Ascending aorta (tissue), 2 donors: Measurements from ENCODE around the gene HPGD. TPM values are rescaled to one million over a fixed set of nuclear protein-coding genes. Genes with fewer than 3 reads are reported as not detected.

Experiments used
- DNase-seq, 2 donors: peaks; one replicate each; pipeline ENCODE4 v3.0.0-alpha.2; 2019; ENCODE audit warnings: low spot score in 2 of 2
- H3K27ac ChIP-seq, 2 donors: fragments of 200-600 bp; sonication (generic); one replicate each; pipeline ENCODE4 v1.5.1; 2016 to 2017; ENCODE audit warnings: mild to moderate bottlenecking in 1 of 2
- H3K27me3 ChIP-seq: fragments of 200-600 bp; sonication (generic); one replicate; pipeline ENCODE4 v1.5.1; 2017
- H3K36me3 ChIP-seq, 2 donors: fragments of 200-600 bp; sonication (generic); one replicate each; pipeline ENCODE4 v1.5.1; 2016
- H3K4me1 ChIP-seq, 2 donors: fragments of 200-600 bp; sonication (generic); one replicate each; pipeline ENCODE4 v1.5.1; 2016 to 2017; ENCODE audit warnings: mild to moderate bottlenecking in 1 of 2
- H3K4me3 ChIP-seq, 2 donors: fragments of 200-600 bp; sonication (generic); one replicate each; pipeline ENCODE4 v1.5.1; 2016 to 2017; ENCODE audit warnings: mild to moderate bottlenecking in 1 of 2
- H3K9me3 ChIP-seq, 2 donors: fragments of 200-600 bp; sonication (generic); one replicate each; pipeline ENCODE4 v1.5.1; 2016
- CTCF ChIP-seq, 3 experiments: fragments of 200-600 bp in 2 of 3; fragments of 450-650 bp in 1 of 3; sonication (generic) in 2 of 3; IDR thresholded peaks; one replicate each; pipeline ENCODE4 v1.5.1; 2016 to 2019; ENCODE audit warnings: antibody characterized with exemption in 3 of 3, mild to moderate bottlenecking in 1 of 3, moderate library complexity in 1 of 3
- intact Hi-C: fragments of 100-400 bp; cut with DNase I; formaldehyde crosslinking; loops from one replicate; pipeline ENCODE4 v1.15.1; 2023
- total RNA-seq: library from RNA; depleted of rRNA; stranded (reverse); fragments of >200 nt; gene quantifications from one replicate; pipeline ENCODE4 v1.1.0, GENCODE V29; 2016

The HPGD gene
- total RNA-seq, 1 donor from 2014 or later: 4.2 TPM

- no peak for DNase-seq
- no peaks in the 10 kb centered on the region for H3K4me1 ChIP-seq
- no peak overlapping the region for H3K27ac ChIP-seq
- no peaks in the 10 kb centered on the region for H3K27me3 ChIP-seq
- H3K4me3 ChIP-seq: no peak overlapping the region
- TF ChIP-seq CTCF (IDR thresholded peaks at IDR 0.05): no peak
- no peaks in the 10 kb centered on the region for H3K9me3 ChIP-seq
- no peaks in the 10 kb centered on the region for H3K36me3 ChIP-seq
- intact Hi-C loops: no loop called here
Measured at GRCh38 chr4:174505007-174505406, 17.3 kb downstream of the HPGD start.

GRCh38 chr4:174503079-174503715 is 19.1 kb downstream of the HPGD start:
- Histone ChIP-seq H3K4me1 (no peaks in the 10 kb centered on the region), H3K9me3 (no peaks in the 10 kb centered on the region), H3K4me3 (no peak overlapping the region), H3K27me3 (no peaks in the 10 kb centered on the region), H3K27ac (no peak overlapping the region), H3K36me3 (no peaks in the 10 kb centered on the region)
- intact Hi-C loops: no loop called here
- no peak for DNase-seq
- TF ChIP-seq CTCF (IDR thresholded peaks at IDR 0.05): no peak

- H3K36me3 ChIP-seq: no peaks in the 10 kb centered on the region
- H3K27me3 ChIP-seq: no peaks in the 10 kb centered on the region
- intact Hi-C loops: no loop called here
- no peak for DNase-seq
- H3K27ac ChIP-seq: no peak overlapping the region
- no peaks in the 10 kb centered on the region for H3K9me3 ChIP-seq
- H3K4me1 ChIP-seq: no peaks in the 10 kb centered on the region
- TF ChIP-seq CTCF (IDR thresholded peaks at IDR 0.05): no peak
- no peak overlapping the region for H3K4me3 ChIP-seq
Measured at GRCh38 chr4:174496631-174497432, 25.5 kb downstream of the HPGD start.

GRCh38 chr4:174495626-174496025 is 26.7 kb downstream of the HPGD start:
- H3K4me1 ChIP-seq: no peaks in the 10 kb centered on the region
- H3K36me3 ChIP-seq: no peaks in the 10 kb centered on the region
- H3K27ac ChIP-seq: no peak overlapping the region
- DNase-seq: no peak
- intact Hi-C loops: no loop called here
- H3K4me3 ChIP-seq: no peak overlapping the region
- H3K9me3 ChIP-seq: no peaks in the 10 kb centered on the region
- no peak for TF ChIP-seq CTCF (IDR thresholded peaks at IDR 0.05)
- no peaks in the 10 kb centered on the region for H3K27me3 ChIP-seq

- no peak for DNase-seq
- H3K4me3 ChIP-seq: no peak overlapping the region
- no peaks in the 10 kb centered on the region for H3K36me3 ChIP-seq
- H3K27me3 ChIP-seq: no peaks in the 10 kb centered on the region
- H3K27ac ChIP-seq: no peak overlapping the region
- H3K9me3 ChIP-seq: no peaks in the 10 kb centered on the region
- no peaks in the 10 kb centered on the region for H3K4me1 ChIP-seq
- no peak for TF ChIP-seq CTCF (IDR thresholded peaks at IDR 0.05)
- intact Hi-C loops: no loop called here
Measured at GRCh38 chr4:174494726-174495125, 27.6 kb downstream of the HPGD start.
